HG03025 (cell line): ENCODE results near the gene LAG3.

Experiments
- ATAC-seq: cut with Tn5 transposase; IDR thresholded peaks from one replicate; pipeline ENCODE4 v1.9.1; 2021; ENCODE audit warnings: mild to moderate bottlenecking, moderate library complexity; ENCODE audit not compliant: unreplicated experiment, low FRiP score

The LAG3 gene

DNA sequence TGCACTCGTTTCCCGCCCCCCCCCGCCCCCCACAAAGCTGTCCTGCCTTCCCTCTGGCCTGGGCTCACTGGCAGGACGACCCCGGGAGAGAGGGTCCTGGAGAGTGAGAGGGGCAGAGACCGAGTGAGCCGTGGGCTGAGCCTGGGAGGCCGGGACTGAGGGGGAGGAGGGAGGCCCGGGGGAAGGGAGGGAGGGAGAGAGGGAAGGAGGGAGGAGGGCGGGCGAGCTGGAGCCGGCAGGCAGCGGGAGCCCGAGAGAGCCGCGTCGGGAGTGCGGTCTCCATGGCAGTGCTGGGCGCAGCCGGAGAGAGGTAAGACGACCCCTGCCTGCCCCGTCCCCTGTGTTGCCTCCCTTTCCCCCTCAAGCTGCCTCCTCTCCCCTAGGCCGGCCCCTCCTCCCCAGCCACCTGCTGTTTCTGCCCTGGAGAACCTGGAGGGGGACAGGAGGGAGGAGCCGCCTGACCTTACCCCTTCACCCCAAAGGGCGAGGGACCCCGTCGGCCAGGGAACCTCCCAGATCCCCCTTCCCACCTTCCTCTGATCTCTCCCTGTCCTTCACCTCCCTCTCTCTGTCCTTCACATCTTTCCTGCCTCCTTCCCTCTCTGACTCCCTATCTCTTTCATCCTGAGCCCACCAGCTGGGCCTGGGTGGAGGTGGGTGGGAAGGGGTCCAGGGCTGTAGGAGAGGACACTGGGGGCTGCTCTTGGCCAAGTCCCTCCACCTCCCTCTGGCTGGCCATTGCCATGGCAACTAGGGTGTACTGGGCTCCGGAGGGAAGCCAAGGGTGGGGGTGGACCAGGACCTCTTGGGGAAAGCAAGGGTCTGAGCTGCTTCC is 49.5 kb downstream of the LAG3 start, which contains the start of gene GPR162:
GPR162 (plus strand) TSS at position 231 of the 835 bp plus-strand sequence. CDS start 2,078 bp downstream, outside the sequence.
- no peak for ATAC-seq

DNA sequence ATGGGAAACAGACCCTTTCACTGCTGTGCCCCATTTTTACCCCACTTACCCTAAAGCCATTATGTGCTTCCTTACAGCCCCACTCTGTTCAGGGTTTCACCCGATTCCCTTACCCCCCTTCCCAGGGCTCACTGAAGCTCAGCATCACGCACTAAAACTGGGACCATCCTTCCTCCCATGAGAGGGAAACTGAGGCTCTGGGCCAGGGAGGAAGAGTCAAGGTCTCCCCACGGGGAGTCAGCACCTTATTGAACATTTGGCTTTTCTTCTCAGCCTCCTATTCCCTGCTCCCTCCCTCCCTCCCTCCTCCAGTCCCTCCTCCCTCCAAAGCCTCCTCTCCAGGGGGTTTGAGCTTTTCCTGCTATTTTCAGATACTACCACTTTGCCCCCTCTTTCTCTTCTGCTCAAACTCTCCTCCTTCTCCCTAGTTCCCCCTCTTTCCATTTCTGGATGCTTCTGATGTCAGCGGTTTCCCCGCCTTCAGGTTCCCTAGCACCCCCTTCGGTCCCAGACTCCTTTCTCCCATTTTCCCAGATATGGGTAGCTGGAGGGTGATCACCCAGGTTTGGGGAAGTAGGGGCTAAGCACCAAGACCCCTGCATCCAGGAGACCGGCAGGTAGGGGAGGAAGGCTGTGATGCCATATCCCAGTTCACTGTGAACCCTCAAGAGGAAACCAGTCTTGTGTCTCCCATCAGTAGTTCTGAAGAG is 50.3 kb downstream of the LAG3 start:
- no peak for ATAC-seq

DNA sequence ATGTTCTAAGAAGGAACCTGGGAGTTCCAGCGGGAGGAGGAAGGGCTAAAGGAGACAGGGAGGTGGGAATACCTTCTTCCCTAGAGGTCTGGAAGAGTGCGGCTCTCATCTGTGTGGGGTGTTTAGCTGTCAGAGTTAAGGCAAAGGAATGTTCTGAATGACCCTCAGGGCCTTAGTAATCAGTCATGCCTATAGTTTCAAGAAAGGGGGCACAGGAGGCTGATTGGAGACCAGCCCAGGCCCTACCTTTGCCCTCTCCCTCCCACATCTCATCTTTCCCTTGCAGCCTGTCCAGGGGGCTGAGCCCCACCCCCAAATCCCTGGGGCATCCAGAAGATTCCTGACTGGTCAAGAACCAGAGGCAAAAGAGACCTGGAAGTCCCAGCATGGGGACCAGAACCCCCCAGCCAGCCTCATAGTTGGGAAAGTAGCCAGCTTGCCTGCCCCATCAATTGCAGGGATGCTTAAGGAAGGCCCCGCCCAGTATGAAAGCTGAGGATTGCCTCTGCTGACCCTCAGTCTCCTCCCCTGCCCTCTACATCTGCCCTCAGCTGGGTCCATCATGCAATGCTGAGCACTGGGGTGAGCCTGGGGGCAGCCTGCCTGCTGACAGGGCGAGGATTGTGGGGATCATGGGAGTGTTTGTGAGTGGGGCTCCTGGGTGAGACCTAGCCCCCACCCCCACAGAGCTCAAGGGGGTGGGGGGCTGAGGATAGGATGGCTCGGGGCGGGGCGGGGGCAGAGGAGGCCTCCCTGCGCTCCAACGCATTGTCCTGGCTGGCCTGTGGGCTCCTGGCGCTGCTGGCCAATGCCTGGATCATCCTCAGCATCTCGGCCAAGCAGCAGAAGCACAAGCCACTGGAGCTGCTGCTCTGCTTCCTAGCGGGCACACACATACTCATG is 51.1 kb downstream of the LAG3 start:
- ATAC-seq: no peak

DNA sequence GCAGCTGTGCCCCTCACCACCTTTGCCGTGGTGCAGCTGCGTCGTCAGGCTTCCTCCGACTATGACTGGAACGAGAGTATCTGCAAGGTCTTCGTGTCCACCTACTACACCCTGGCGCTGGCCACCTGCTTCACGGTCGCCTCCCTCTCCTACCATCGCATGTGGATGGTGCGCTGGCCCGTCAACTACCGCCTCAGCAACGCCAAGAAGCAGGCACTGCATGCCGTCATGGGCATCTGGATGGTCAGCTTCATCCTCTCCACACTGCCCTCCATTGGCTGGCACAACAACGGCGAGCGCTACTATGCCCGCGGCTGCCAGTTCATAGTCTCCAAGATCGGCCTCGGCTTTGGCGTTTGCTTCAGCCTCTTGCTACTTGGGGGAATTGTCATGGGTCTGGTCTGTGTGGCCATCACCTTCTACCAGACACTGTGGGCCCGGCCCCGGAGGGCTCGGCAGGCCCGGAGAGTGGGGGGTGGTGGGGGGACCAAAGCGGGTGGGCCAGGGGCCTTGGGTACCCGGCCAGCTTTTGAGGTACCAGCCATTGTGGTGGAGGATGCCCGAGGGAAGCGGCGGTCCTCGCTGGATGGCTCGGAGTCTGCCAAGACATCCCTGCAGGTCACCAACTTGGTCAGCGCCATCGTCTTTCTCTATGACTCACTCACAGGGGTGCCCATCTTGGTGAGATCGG is 51.9 kb downstream of the LAG3 start:
- ATAC-seq: no peak

DNA sequence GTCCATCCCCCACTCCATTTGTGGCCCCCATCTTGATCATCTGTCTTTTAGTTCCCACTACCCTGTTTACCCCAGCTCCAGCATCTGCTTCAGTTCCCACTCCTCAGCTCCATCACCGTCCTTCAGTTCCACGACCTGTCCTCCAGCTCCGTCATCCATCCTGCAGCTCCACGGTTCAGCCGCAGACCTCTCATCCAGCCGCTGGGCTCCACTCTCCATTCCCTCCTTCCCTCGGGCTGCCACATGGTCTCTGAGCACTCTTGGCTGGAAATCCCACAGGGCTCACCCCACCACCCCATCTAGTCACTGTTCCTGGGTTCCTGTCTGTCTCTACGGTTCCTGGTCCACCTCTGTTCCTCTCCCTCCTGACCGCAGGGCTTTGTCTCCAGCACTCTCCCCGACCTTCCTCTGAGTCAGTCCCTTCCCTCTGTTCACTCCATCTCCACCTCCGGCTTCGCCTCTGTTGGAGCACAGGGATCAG is 52.6 kb downstream of the LAG3 start:
- no peak for ATAC-seq

DNA sequence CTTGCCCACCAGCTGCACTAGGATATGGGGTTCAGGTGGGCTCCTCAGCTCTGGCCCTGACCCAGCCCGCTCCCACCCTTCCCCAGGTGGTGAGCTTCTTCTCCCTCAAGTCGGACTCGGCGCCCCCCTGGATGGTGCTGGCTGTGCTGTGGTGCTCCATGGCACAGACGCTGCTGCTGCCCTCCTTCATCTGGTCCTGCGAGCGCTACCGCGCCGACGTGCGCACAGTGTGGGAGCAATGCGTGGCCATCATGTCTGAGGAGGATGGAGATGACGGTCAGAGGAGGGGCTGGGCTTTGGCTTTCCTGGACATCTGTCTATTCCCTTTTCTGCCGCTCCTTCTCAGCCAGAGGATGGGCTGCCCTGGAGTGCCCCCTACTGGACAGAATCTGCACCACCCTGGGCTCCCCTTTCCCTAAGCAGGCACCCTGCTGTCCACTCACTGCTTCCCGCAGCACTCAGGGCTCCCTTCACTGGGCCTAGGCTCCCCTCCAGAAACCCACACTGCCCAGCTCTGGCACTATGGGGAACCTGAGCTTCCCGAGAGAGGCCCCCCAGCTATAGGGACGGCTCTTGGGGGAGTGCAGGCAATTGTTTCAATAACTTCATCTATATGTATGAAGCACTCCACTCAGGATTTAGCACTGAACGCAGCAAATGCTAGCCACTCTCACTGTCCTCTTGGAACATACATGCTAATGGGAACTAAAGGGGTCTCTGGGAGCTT is 53.2 kb downstream of the LAG3 start:
- ATAC-seq: no peak

DNA sequence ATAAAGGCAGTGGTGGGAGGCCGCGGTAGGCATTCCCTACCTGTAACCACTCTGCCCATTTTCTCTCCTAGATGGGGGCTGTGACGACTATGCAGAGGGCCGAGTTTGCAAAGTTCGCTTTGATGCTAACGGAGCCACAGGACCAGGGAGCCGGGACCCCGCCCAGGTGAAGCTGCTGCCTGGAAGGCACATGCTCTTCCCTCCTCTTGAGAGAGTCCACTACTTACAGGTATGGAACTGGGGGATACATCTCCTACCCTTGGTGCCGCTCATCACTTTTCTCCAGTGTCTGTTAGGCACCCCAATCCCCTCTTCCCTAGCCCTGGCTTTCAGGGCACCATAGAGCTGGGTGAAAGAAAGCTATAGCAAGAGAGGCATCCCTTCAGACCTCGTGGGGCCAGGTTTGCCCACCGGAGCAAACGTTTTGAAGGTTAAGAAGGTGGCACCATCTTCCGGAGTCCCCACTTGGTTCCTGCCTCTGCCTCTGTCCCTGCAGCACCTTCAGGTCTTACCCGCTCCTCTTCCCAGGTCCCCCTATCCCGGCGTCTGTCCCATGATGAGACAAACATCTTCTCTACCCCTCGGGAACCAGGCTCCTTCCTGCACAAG is 53.9 kb downstream of the LAG3 start:
- ATAC-seq: no peak

DNA sequence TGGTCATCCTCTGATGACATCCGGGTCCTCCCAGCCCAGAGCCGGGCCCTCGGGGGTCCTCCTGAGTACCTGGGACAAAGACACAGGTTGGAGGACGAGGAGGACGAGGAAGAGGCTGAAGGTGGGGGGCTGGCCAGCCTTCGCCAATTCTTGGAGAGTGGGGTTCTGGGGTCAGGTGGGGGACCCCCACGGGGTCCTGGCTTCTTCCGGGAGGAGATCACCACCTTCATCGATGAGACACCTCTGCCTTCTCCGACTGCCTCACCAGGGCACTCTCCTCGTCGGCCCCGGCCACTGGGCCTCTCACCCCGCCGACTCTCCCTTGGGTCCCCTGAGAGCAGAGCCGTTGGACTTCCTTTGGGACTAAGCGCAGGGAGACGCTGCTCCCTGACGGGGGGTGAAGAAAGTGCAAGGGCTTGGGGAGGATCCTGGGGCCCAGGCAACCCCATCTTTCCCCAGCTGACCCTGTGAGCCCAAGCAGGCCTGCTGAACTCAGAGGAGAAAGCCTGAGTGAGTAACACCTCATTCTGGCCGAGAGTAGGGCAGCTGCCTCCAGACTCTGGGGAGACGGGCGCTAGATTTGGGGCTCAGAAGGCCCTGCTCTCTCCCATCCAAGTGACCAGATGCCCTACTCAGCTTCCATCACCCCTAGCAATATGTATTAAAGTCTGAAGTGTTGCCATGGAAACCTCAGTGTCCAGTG is 54.6 kb downstream of the LAG3 start:
- ATAC-seq: no peak

DNA sequence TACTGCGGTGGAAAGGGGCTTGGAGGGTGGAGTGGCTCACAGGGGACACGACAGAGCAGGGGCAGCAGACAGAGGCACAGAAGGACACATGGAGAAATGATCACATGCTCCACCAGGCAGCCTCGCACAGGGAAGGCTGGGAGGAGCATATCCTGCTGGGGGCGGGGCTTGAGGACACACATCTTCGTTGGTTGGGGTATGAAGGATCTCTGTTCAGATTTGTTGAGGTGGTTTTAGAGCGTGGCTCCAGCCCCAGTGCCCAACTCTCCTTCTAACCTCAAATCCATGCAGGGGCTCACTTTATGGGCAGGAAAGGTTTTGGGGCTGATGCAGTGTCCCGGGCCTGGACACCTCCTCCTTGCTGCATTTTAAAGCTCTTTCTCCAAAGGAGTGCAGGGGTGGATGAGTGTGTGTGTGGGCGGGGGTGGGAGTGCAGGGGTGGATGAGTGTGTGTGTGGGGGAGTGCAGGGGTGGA is 55.2 kb downstream of the LAG3 start:
- no peak for ATAC-seq
